ENCODE results near the gene PTPRT.
"Not testable (repeated sequence)": the region's sequence is repeated elsewhere in the genome, so short reads cannot be mapped to it uniquely, and the experiment has no call there.

The PTPRT gene

DNA sequence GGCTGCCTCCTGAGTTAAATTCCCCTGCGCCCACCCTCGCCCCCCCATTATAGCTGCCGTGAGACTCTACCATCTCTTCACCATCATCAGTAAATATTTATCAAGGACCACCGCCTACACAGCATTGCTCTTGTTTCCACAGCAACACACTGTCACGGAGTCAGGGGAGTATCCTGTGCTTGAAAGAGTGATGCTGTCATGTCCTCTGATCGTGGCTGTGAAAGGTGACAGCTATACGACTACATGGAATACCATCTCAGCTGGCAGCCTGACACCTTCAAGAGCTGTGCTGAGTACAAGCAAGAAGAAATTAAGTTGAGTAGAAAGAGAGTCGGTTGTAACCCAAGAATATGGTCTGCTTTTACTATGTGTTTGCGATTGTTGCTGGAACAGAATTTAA is 3.4 kb downstream of the PTPRT start:
- no peak for DNase-seq

DNA sequence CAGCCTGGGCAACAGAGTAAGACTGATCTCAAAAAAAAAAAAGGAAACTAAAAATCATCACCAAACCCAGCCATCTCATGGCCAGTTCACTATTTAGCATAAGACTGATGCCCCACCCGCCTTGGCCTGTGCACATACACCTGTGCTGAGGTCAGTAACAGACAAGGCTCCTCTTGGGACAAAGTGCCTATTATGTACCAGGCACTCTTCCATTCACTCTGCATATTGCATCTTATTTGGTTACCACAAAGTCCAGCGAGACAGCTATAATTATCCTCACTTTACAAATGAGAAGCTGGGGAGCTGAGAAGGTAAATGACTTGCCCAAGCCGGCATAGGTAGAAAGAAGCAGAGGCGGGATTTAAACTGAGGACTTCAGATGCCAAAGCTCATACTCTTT is 3.8 kb downstream of the PTPRT start:
- DNase-seq = no peak

DNA sequence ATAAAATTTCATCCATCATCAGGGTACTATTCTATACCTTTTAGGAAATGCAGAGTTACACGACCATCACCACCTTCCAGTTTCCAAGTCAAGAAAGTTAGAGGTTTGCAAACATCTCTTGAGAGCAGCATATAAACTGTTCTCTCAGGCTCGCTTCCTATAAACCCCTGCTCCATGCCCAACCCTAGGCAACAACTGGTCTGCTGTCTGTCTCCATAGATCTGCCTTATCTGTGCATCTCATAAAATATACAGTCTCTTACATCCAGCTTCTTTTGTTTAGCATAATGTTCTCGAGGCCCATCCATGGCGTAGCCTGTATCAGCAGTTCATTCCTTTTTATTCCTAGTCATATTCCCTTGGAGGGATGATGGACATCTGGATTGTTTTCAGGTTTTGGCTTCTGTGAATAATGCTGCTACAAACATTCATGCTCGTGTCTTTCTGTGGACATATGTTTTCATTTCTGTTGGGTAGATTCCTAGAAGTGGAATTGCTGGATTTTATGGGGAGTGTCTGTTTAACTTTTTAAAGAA is 6.1 kb downstream of the PTPRT start:
- no peak for DNase-seq

DNA sequence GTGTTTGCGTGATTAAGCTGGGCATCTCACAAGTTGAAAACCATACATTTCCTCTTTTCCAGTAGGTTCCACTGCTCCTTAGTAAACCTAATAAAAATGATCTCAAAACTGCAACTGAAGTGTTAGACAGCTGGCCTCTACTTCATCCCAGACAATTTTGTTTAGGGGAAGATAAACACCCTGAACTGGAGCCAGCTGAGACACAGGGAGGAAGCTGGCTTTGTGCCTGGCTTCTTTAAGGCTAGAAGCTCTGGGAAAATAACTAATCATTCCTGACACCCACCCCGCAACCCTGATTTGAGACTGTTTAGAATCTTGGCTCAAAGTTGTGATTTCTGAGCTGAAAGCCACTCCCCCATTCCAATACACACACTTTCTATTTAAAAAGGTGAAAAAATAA is 11.6 kb downstream of the PTPRT start:
- DNase-seq = no peak

DNA sequence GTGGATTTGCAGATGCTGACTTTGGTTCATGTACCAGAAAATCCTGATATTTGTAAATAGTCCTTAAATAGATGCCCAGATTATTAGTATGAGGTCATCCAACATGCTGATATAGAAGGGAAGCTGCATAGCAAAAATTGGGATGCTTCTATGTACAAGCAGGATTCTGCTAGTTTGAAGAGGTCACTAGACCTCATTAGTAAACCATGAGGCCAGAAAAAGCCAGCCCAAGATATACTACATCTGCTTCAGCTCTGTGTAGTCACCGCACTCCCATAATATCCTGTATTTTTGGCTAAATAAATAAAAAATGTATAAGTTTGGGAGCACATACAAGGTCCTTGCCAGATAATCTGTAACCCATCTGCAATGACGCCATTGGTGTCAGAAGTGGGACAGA is 13.0 kb downstream of the PTPRT start:
- no peak for DNase-seq

DNA sequence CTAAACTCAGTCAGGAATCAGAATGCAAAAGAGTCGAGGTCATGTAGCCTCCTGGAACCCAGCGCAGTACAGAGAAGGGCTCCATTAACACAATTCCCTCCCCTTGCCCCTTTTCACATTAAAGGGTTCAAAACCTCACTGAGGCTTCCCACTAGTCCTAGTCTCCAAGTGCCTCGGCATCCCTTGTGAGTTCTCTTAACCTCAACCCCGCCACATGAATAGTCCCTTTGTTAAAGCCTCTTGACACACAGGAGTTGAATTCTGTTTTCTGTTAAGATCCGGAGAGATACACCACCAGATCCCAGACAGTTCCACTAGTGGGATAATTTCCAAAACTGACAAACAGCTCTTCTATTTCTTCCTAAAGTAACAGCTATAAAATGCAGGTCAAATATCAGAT is 17.8 kb downstream of the PTPRT start:
- DNase-seq = no peak

DNA sequence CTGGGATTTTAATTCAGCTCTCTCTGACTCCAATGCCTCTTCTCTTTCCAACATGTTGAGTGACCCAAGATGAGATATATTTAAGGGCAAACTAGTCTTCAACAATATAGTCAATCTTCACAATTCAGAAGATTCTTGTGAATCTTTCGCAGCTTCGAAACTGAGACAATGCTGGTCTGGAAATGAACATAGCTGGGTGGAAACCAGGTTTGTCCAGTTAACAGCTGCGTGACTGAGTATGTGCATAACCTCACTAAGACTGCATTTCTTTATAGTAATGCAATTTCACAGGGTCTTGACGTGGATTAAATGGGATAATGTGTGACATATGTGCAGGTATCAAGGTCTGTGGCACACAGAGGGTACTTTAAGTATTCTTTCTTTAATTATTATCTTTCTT is 18.9 kb downstream of the PTPRT start:
- no peak for DNase-seq

DNA sequence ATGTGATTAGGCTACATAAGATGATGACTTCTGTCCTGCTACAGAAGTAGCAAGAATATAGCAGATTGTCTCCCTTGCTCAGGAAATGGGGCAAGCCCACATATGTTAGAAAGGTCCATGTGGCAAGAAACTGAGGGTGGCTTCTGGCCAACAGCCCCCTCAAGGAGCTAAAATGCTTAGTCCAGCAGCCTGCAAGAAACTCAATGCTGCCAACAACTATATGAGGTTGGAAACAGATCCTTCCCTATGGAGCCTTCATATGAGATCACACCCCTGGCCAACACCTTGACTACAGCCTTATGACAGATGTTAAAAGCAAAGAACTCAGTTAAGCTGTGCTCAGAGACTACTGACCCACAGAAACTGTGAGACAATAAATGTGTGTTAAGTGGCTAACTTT is 22.1 kb downstream of the PTPRT start:
- DNase-seq = no peak

DNA sequence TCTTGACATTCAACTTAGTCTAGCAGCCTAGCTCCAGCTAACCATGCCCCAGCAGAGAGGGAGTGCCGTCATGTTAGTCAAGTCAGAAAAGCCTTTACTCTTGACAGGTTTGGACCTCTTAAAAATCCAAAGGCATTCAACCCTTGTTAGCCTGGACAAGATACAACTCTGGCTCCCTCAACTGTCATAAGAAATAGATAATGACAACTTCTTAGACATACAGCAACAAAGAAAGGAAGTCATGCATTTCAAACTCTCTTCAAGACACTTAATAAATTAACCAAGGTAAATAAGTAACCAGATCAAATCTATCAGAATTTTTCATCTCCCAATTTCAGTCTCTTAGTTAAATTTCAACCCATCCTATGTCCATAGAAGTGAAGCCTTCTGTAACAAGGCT is 22.7 kb downstream of the PTPRT start:
- no peak for DNase-seq

DNA sequence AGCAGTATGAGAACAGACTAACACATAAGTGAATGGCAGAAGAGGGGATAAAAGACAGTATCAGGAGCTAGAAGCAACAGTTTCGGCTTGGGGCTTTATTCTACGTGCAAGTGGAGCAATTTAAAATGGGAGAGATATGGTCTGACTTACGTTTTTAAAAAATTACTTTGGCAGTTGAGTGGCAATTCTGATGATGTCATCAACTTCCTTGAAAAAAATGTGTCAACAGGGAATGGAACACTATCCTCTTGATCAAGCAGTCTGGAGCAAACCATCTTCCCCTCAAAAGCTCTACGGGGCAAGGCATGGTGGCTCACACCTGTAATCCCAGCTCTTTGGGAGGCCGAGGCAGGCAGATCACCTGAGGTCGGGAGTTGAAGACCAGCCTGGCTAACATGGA is 24.1 kb downstream of the PTPRT start:
- no peak for DNase-seq

DNA sequence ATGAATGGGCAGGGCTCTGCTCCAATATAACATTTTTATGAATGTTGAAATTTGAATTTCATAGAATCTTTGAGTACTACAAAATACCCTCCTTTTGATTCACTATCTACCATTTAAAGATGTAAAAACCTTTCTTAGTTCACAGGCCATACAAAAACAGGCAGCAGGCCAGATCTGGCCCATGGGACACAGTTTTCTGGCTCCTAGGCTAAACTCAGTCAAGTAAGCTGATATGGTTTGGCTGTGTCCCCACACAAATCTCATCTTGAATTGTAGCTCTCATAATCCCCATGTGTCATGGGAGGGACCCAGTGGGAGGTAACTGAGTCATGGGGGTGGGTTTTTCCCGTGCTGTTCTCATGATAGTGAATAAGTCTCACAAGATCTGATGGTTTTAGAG is 25.0 kb downstream of the PTPRT start:
- DNase-seq = not testable (repeated sequence)

DNA sequence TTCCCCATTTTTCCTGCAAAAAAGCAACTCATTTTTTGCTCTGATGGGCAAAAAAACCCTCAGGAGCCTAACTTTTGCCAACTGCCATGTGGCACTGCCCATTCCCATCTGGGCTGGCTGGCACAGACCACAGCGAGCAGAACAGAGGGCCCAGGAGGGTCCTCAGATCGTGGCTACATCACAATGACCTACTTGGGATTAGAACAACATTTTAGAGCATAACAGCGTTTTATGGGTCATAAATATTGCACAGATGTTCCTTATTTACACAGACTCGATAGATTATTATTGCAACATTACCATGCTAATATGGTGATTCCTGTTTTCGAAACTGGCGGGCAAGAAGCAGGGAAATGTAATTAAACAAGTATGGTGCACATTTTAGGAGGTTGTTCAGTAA is 28.0 kb downstream of the PTPRT start:
- no peak for DNase-seq

DNA sequence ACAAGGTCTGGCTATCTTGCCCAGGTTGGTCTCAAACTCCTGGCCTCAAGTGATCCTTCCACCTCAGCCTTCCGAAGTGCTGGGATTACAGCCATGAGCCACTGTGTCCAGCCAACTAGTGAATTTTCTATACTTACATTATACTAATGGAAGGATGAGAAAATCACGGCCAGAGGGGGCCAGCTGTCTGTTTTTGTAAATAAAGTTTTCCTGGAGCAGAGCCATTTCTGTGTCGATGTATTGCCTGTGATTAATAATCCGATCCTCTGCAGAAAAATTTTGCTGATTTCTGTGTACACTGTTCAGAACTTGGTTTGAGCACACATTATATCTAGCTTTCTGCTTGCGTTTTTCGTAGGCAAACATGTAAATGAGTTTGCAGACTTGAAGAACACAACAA is 28.8 kb downstream of the PTPRT start:
- no peak for DNase-seq

DNA sequence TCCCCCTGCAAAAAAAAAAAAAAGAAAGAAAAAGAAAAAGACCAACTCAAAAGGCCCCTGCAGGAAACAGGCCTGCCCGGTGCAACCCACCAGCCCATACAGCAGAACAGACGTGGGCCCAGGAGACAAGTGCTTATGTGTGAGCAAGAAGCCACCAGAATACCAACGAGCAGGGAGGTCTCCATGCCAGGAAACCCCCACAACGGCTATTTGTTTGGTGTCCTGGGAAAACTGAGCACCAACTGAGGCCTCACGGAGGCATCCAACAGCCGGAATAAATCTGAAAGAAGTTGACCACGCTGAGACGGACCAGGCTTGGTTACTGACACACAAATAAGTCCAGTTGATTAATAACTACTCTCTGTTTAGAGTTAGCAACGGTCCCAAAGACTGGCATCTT is 29.7 kb downstream of the PTPRT start:
- no peak for DNase-seq

DNA sequence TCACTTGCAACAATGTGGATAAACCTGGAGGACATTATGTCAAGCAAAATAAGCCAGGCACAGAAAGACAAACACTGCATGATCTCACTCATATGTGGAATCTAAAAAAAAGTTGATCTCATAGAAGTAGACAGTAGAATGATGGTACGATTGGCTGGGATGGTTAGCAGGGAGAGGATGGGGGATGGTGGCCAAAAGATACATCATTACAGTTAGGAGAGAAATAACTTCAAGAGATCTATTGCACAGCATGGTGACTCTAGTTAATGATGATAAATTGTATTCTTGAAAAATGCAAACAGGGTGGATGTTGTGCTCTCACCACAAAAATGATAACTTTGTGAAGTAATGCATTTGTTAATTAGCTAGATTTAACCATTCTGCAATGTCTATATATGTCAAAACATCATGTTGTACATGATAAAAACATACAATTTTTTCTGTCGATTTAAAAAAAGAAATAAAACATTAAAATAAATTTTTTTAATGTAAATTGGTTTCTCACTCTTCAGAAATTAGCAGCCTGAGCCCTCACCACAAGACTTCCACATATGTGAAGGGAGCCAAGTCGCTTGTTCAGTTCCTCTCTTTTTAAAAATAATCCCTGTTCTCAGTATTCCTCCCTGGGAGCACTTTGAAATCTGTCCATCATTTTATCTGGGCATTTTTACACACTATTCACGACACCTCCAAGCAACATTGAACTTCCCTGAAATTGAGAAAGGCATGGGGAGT is 34.2 kb downstream of the PTPRT start:
- no peak for DNase-seq

DNA sequence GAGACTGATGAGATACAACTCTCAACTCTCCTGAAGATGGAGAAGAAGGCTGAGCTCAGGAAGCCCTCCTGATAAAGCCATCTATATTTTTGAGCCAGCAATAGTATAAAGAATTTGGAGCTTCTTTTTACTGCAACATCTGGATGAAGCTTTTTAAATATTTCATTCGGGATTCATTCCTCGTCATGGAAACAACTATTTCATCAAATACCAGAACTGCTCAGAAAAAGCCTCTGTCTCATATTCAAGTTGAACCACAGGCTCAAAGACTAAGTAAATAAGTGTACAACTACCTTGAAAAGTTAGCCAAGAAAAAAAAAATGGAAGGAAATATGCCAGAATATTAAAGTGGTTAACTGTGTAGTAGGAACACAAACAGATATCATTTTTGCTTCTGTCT is 37.8 kb downstream of the PTPRT start:
- no peak for DNase-seq

DNA sequence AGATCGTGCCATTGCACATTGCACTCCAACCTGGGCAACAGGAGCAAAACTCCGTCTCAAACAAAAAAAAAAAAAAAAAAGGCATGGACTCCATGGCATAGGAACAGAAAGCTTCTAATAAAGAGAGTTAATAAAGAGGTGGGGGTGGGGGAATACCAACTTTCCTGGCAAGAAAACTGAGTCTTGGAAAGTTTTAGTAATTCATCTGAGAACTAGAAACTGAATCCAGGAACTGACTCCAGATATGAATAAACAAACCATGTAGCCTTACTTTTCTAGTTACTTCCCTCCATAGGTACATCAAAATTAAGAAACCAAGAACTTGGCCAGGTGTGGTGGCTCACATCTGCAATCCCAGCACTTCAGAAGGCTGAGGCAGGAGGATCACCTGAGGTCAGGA is 38.5 kb downstream of the PTPRT start:
- DNase-seq = no peak

DNA sequence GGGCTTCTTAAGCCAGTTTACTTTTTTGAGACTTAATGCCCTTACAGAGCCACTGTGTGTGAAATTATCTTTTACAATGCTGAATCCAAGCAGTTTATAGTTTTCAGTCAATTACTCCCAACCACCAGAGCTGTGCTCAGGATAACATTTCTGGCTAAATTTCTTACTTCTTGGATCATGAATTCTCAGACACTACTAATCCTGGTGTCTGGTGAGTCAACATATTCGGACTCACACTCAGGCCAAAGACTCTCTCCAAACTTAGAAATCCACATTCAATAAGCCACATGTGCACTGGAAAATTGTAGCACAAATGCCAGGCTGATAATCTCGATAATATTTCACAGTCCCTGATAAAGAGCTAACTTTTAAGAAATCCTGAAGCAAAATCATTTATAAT is 49.0 kb downstream of the PTPRT start:
- DNase-seq = no peak

DNA sequence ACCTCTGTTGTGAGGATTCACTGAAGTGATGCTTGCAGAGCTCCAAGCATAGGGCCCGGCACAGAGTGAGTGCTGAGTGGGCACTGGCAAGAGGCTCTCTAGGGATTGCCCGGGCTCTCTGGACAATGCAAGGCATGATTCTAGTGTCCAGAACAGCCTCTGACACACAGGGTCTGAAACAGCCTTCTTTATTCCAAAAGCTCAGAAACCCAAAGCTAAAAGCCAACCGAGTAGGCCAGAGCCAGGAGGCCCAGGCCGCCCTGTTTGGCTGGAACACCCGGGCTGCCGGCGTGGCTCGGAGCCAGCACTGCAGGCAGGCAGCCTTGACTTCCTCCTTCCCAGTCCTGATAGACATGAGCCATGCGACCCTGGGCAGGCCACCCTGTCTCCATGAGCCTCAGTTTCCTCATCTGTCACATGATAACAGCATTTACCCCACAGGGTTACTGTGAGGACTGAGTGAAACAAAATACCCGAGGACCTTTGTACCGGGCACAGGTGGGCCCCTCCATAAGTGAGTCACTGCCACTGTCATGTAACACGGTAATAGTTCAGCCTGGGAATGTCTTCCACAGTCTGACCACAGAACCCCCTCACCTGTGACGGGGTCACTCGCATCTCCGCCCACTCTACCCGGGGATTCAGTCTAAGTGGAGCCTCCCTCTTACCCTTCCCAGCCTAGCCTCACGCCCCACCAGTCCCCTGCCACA is 51.5 kb downstream of the PTPRT start:
- no peak for DNase-seq

DNA sequence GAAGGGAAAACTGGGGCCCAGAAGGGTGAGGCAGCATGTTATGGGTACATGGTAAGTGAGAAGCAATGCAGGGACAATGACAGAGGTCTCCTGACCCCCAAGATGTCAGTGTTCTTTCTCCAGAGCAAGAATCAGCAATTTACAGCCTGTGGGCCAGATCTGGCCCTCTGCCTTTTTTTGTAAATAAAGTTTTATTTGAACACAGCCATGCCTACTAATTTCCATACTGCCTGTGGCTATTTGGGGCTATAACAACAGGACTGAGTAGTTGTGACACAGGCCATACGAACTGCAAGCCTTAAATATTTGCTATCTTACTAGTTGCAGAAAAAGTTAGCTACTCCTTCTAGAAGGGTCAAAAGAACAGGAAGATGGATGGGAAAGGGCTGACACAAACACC is 52.5 kb downstream of the PTPRT start:
- DNase-seq = no peak

DNA sequence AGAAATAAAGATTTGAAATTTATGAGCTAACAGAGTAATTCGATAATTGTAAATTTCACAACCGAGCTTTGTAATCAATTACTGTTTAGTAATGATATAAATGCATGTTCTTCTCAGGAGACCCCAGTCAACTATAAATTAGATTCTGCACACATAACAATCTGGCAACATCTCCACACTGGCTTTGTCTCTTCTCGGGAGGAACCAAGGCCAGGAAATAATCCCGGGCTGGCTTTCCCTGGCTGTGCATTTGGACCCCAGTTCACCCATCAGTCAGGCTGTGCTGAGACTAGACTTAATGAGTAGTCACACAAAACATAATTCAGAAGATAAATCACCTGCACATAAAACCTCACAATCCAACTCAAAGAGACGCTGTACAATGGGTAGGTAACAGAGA is 65.5 kb downstream of the PTPRT start:
- DNase-seq = no peak

DNA sequence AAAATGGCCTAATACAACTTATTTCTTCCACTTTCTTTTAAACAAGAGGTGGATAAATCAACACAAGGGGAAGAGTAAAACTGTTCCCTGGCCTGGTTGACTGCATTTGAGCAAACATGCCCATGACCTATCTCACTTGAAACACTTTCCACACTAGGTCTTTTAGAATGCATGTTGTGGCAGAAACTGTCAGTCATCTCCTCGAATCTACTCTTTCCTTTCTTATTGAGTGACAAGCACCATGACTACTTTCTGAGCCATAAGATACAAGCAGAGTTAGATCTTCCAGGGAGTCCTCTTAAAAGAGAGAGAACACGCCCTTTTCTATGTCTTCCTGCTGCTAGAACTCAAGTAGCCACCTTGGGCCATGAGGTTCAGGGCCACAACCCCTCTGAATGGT is 66.5 kb downstream of the PTPRT start:
- DNase-seq = no peak

DNA sequence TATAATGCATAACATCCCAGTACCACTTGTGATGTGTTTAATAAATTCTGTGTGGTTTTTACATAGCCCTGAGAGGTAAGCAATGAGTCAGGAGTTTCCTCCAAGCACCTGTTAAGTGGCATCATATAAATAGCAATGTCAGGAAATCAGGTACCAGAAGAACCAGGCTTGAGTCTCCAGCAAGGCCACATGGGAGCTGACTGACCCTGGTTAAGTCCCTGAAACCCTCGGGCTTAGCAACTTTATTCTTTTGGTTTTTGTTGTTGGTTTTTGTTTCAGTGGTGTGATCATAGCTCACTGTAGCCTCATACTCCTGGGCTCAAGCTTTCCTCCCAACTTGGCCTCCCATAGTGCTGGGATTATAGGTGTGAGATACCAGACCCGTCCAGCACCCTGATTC is 70.0 kb downstream of the PTPRT start:
- no peak for DNase-seq

DNA sequence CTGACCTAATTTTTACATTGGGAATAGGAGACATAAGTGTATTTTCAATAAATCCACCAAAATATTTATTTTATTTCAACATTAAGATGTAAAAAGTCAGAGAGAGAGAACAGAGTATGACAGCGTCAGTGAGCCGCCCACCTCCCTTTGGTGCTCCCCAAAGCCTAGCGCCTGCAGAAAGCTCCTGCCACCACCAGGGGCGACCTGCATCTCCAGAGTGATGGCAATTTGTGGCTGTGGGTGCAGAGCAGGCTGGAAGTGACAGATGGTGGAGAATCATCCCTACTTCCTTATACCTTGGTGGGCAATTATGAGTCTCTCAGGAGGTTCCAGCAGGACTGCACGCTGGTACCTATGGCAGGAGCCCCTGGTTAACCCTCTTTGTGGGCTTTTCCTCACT is 87.3 kb downstream of the PTPRT start:
- no peak for DNase-seq

DNA sequence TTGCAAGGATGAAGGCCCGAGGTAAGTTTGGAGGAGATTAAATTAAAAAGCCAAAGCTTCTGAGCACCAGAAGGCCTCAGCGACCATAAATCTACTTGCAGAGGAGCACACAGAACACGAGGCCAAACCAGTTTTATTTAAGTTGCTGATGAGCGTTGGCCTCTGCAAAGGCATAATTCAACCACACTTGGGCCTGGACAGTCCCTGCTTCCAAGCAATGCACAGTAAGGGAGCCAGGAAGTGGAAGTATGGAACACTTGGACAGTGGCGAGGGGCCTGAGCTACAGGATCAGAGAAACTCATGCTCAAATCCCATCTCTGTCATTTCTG is 92.8 kb downstream of the PTPRT start:
- DNase-seq = no peak
